Ovary (tissue), 9 donors: ENCODE results near the gene TTC28. TPM values are rescaled to one million over a fixed set of nuclear protein-coding genes. Genes with fewer than 3 reads are reported as not detected.

ENCODE experiments used
- DNase-seq, 5 donors: peaks; one replicate each; pipeline ENCODE4 v3.0.0-alpha.2; 2019 to 2020
- H3K27ac ChIP-seq, 2 donors: fragments of 200-600 bp; one replicate each; pipeline versions ENCODE4 v1.5.1 to v1.8.0; 2019 to 2022
- H3K27me3 ChIP-seq: fragments of 200-600 bp; one replicate; pipeline ENCODE4 v1.8.0; 2022
- H3K36me3 ChIP-seq: fragments of 200-600 bp; sonication (generic); one replicate; pipeline ENCODE4 v1.5.1; 2019
- H3K4me1 ChIP-seq: one replicate; pipeline ENCODE4 v1.8.1; 2013; ENCODE audit warnings: mild to moderate bottlenecking, moderate library complexity; ENCODE audit not compliant: insufficient read depth
- H3K4me3 ChIP-seq: fragments of 200-600 bp; sonication (generic); one replicate; pipeline ENCODE4 v1.5.1; 2017
- H3K9me3 ChIP-seq, 2 donors: fragments of 200-600 bp in 1 of 2; sonication (generic) in 1 of 2; one replicate each; pipeline versions ENCODE4 v1.5.1 to v1.8.1; 2013 to 2019; ENCODE audit warnings: mild to moderate bottlenecking in 1 of 2, moderate library complexity in 1 of 2
- EP300 ChIP-seq: sonication (generic); formaldehyde crosslinking; IDR thresholded peaks from one replicate; pipeline ENCODE4 v1.6.1; 2017; ENCODE audit warnings: antibody characterized with exemption
- POLR2A ChIP-seq: fragments of 450-650 bp; IDR thresholded peaks from one replicate; pipeline ENCODE4 v1.6.1; 2017; ENCODE audit warnings: antibody characterized with exemption, mild to moderate bottlenecking, moderate library complexity
- WGBS, 3 donors: extraction: QIAGEN DNeasy Blood & Tissue Kit in 1 of 3; methylation state at CpG; one replicate each; pipeline versions ENCODE4 v1.1.5 to v1.1.7; 2013 to 2017; 5-methylcytosine and 5-hydroxymethylcytosine counted together
- intact Hi-C, 4 donors: fragments of 100-400 bp; cut with DNase I; formaldehyde crosslinking; loops; one replicate each; pipeline versions ENCODE4 v1.11.0 to v1.15.1; 2022 to 2023
- polyA plus RNA-seq, 2 donors: library from polyadenylated mRNA; stranded (reverse); fragments of 200-250 nt in 1 of 2; fragments of 350-450 nt in 1 of 2; fragmentation: Illumina TruSeq in 1 of 2; extraction: RNeasy Lipid Tissue Mini Kit (QIAGEN cat#74804) in 1 of 2; gene quantifications; one replicate each; pipeline ENCODE4 v1.2.3, GENCODE V29; 2013 to 2014
- total RNA-seq, 7 donors: library from RNA; depleted of rRNA in 2 of 7; stranded (reverse); fragments of >200 nt in 2 of 7; fragmentation: NEBNext Ultra II Directional in 3 of 7; extraction: Animal tissue kit (Norgen Biotek cat#: 25700) in 3 of 7; gene quantifications; one replicate each; pipeline versions ENCODE4 v1.1.0 to v1.2.4, GENCODE V29; 2016 to 2023
- TF ChIP-seq, protein P1 (sequence below), 3 donors: fragments of 450-650 bp in 2 of 3; fragments of 200-600 bp in 1 of 3; IDR thresholded peaks; one replicate each; pipeline versions ENCODE4 v1.5.1 to v1.8.0; 2016 to 2022; ENCODE audit warnings: antibody characterized with exemption in 3 of 3, mild to moderate bottlenecking in 1 of 3
- donor health status: DM: no; HTN: no; CAD: no; lungs with moderate emphysema.
- donor health status: DM: no; HTN: no; CAD: no.
- donor health status: Bipolar disorder and iron deficiency.
- donor health status: DM: yes; HTN: yes; CAD: no.
- donor health status: DM: no; HTN: no; CAD: no.
- donor health status: DM: yes; HTN: yes; CAD: no.

The TTC28 gene
- total and polyA plus RNA-seq, 9 donors: 16.7 to 127 (median 72.9) TPM

DNA sequence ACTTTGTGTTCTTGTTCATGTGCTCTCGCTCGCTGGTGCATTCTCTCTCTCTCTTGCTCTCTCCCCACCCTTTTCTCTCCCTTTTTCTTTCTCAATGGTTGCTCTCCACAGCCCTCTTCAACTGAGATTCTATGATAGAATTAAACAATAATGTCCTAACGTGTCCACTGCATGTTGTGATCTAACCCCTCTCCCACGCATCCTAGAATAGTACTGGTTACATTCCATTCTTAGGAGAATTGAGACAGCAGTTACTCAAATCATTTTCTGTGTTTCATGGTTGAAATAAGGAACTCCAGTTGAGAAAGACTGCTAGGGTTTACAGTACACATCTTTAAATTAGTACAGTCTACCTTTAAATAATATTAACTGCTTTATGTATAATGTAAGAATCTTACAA, 442.5 kb downstream of the TTC28 start:
- no peak overlapping the region for H3K27ac ChIP-seq
- H3K9me3 ChIP-seq: no peaks in the 10 kb centered on the region
- no peak overlapping the region for H3K4me3 ChIP-seq
- DNase-seq: no peak
- 57 to 73% (median 58%) methylated on average over 4 of the region's 4 CpGs for WGBS, 3 donors
- no peaks in the 10 kb centered on the region for H3K4me1 ChIP-seq
- TF ChIP-seq POLR2A: no peak
- H3K36me3 ChIP-seq: no peaks in the 10 kb centered on the region
- H3K27me3 ChIP-seq: no peaks in the 10 kb centered on the region
- intact Hi-C loops: loop anchor here in 1 of 4 donors (5.0 kb wide), 1 partner anchor 1800 kb away; no protein-coding TSS in a partner anchor

DNA sequence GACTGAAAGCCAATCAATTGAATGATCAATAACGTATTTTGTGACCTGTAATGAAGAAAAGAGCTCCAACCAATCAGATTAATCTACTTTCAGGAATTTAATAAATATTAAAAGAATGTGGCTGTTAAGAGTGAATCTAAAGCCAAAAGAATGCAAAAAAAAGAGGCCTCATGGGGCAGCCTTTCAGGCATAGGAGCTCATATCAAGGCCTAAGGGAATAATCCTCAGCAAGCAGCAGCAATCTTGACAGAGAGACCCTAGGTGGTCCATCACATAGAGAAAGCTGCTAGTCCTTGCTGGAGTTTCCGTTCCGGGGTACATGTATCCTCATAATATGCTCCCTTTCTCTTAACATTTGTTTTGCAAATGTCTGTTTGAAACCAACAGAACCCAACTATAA, 447.4 kb downstream of the TTC28 start:
- WGBS, 3 donors: 94 to 96% (median 94%) methylated on average over 3 of the region's 3 CpGs
- H3K9me3 ChIP-seq: no peaks in the 10 kb centered on the region

DNA sequence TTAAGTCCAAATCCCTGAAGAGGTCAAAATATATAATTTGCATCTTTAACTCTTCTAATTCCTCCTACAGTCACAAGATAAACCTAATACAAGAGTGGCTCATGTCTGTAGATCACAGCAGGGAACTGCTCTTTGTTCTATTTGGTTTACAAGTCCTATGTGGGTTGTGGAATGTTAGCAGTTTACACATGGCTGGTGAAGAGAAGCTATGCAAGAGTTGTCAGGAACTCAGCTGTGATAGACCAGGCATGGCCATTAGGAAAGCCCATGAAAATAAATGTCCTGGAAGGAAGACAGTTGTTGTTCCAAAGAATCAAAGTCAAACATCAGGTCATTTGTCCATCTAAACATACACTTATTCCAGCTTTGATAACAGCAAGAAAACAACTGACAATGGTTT, 448.2 kb downstream of the TTC28 start:
- Histone ChIP-seq H3K27me3 (no peaks in the 10 kb centered on the region), H3K36me3 (no peaks in the 10 kb centered on the region), H3K4me3 (no peak overlapping the region), H3K27ac (no peak overlapping the region), H3K9me3 (no peaks in the 10 kb centered on the region), H3K4me1 (peaks cover 2% of the 10 kb centered on the region)
- DNase-seq: no peak
- intact Hi-C loops: no loop called here
- TF ChIP-seq EP300 (no peak), POLR2A (no peak)
- TF ChIP-seq, protein P1, sequence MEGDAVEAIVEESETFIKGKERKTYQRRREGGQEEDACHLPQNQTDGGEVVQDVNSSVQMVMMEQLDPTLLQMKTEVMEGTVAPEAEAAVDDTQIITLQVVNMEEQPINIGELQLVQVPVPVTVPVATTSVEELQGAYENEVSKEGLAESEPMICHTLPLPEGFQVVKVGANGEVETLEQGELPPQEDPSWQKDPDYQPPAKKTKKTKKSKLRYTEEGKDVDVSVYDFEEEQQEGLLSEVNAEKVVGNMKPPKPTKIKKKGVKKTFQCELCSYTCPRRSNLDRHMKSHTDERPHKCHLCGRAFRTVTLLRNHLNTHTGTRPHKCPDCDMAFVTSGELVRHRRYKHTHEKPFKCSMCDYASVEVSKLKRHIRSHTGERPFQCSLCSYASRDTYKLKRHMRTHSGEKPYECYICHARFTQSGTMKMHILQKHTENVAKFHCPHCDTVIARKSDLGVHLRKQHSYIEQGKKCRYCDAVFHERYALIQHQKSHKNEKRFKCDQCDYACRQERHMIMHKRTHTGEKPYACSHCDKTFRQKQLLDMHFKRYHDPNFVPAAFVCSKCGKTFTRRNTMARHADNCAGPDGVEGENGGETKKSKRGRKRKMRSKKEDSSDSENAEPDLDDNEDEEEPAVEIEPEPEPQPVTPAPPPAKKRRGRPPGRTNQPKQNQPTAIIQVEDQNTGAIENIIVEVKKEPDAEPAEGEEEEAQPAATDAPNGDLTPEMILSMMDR (IDR thresholded peaks at IDR 0.05): no peak

More for the DNA sequence above, 447.4 kb downstream of the TTC28 start:
- Histone ChIP-seq H3K27ac (no peak overlapping the region), H3K4me1 (peaks cover 2% of the 10 kb centered on the region), H3K27me3 (no peaks in the 10 kb centered on the region), H3K36me3 (no peaks in the 10 kb centered on the region), H3K4me3 (no peak overlapping the region)
- TF ChIP-seq EP300 (no peak), POLR2A (no peak)
- TF ChIP-seq, protein P1 (IDR thresholded peaks at IDR 0.05): no peak
- intact Hi-C loops: no loop called here
- DNase-seq: no peak

- Histone ChIP-seq H3K36me3 (no peaks in the 10 kb centered on the region), H3K27me3 (no peaks in the 10 kb centered on the region), H3K4me1 (peaks cover 2% of the 10 kb centered on the region), H3K4me3 (no peak overlapping the region), H3K9me3 (no peaks in the 10 kb centered on the region), H3K27ac (no peak overlapping the region)
- intact Hi-C loops: no loop called here
- 53 to 69% (median 61%) methylated on average over 1 of the region's 1 CpG for WGBS, 3 donors
- DNase-seq: no peak
- no peak for TF ChIP-seq EP300
- TF ChIP-seq, protein P1 (IDR thresholded peaks at IDR 0.05): no peak
- no peak for TF ChIP-seq POLR2A
Measured at GRCh38 chr22:28230671-28231070, 449.0 kb downstream of the TTC28 start.

DNA sequence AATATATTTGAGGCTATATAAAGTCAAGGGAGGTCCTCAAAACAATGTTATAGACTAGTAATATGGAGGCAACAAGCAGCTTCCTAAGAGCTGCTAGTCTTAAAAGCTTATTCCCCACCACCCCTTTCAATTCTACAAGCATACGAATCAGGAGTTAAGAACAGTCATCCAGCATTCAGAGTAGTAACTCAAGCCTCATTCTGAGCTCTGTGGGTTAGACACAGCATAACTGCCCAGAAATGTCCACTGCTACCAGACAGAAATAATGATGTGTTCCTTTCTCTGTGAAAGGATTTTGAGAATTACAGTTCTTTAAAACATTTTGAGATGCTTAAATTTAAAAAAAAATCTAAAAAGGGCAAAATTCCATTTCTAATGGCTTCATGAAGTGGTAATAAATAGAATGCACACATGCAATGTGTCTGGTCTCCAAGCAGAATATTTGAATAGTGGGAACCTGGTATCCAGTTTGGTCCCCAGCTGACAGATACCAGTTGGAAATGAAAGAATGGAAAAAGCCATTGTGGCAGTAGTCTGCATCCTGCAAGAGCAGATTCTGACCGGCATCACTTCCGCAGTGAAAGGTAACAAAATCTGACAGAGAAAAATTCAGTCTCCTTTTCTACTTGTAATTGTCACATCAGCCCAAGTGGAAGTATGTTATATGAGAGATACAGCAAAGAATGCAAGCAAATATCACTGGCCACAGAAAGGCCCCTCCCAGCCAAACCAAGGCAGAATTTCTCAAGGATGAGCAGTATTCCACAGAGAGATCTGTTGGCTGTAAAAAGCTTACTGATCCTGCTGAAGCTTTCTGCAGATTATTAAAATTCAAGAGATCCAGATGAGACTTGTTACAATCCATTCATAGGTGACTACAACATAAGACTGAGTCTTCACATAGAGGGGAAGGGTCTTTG, 449.8 kb downstream of the TTC28 start:
- Histone ChIP-seq H3K36me3 (no peaks in the 10 kb centered on the region), H3K27me3 (no peaks in the 10 kb centered on the region), H3K4me3 (no peak overlapping the region), H3K4me1 (peaks cover 2% of the 10 kb centered on the region), H3K27ac (no peak overlapping the region), H3K9me3 (no peaks in the 10 kb centered on the region)
- 77 to 89% (median 86%) methylated on average over 3 of the region's 3 CpGs for WGBS, 3 donors
- no peak for DNase-seq
- TF ChIP-seq, protein P1 (IDR thresholded peaks at IDR 0.05): no peak
- TF ChIP-seq EP300 (no peak), POLR2A (no peak)
- intact Hi-C loops: no loop called here
